Body of pancreas (tissue), 4 donors: ENCODE data around the gene HNRNPUL2. TPM values are rescaled to one million over a fixed set of nuclear protein-coding genes. Genes with fewer than 3 reads are reported as not detected.
"Not testable (repeated sequence)": the region's sequence is repeated elsewhere in the genome, so short reads cannot be mapped to it uniquely, and the experiment has no call there.

ENCODE experiments used
- ATAC-seq: fragments of 150-250 bp; one replicate; pipeline ENCODE4 v1.9.1; 2016
- DNase-seq, 4 donors: peaks; one replicate each; pipeline ENCODE4 v3.0.0-alpha.2; 2019
- H3K27ac ChIP-seq, 4 donors: fragments of 200-600 bp; sonication (generic); 1 replicate in 3 of 4; 2 replicates in 1 of 4; pipeline versions ENCODE4 v1.5.1 to v1.6.1; 2016 to 2019; ENCODE audit warnings: mild to moderate bottlenecking in 1 of 4, mixed read lengths in 1 of 4, moderate library complexity in 1 of 4
- H3K27me3 ChIP-seq, 2 donors: fragments of 200-600 bp; sonication (generic); one replicate each; pipeline ENCODE4 v1.6.0; 2016; ENCODE audit warnings: mild to moderate bottlenecking in 1 of 2
- H3K36me3 ChIP-seq, 2 donors: fragments of 200-600 bp; sonication (generic); replicated peaks in 1 of 2; 2 replicates each; pipeline ENCODE4 v1.5.1; 2016; ENCODE audit warnings: low read depth in 2 of 2; ENCODE audit not compliant: insufficient read depth in 1 of 2
- H3K4me1 ChIP-seq: fragments of 200-600 bp; sonication (generic); one replicate; pipeline ENCODE4 v1.6.0; 2016
- H3K4me3 ChIP-seq, 2 donors: fragments of 200-600 bp; sonication (generic); 1 replicate in 1 of 2; 2 replicates in 1 of 2; pipeline ENCODE4 v1.5.1; 2016 to 2019
- H3K9me3 ChIP-seq, 3 donors: fragments of 200-600 bp; sonication (generic); 1 replicate in 2 of 3; 2 replicates in 1 of 3; pipeline ENCODE4 v1.5.1; 2016
- POLR2A ChIP-seq, 3 donors: fragments of 450-650 bp; IDR thresholded peaks; one replicate each; pipeline ENCODE4 v1.6.1; 2016; ENCODE audit warnings: antibody characterized with exemption in 3 of 3, mild to moderate bottlenecking in 2 of 3
- WGBS, 2 donors: methylation state at CpG; one replicate each; pipeline ENCODE4 v1.1.5; 2017; 5-methylcytosine and 5-hydroxymethylcytosine counted together
- intact Hi-C: fragments of 100-400 bp; cut with DNase I; formaldehyde crosslinking; loops from one replicate; pipeline ENCODE4 v1.15.1; 2023
- total RNA-seq, 2 donors: library from RNA; depleted of rRNA; stranded (reverse); fragments of >200 nt; gene quantifications; one replicate each; pipeline ENCODE4 v1.1.0, GENCODE V29; 2016
- TF ChIP-seq, protein P1 (sequence below), 7 experiments: fragments of 450-650 bp in 4 of 7; fragments of 200-600 bp in 3 of 7; sonication (generic) in 3 of 7; IDR thresholded peaks; one replicate each; pipeline ENCODE4 v1.5.1; 2016 to 2019; ENCODE audit warnings: antibody characterized with exemption in 7 of 7

Gene HNRNPUL2
- total RNA-seq, 2 donors from 2014 or later, result 19.1 to 20.5 TPM

DNA sequence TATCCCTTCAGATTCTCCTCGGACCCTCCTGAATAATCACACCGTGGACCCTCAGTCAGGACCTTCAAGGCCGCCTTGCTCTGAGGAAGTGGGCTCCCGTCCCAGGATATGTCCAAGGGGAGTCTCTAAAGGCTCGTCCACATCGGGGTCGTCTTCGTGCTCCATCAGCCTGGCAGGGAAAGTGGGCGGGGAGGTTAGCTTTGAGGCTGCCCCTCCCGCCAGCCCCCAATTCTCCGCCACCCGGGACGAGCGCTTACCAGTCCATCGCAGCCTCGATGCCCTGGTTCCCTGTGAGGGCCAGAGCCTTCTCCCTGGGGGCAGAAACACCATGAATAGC is 48.9 kb downstream of the HNRNPUL2 start:
- H3K9me3 ChIP-seq, result no peaks in the 10 kb centered on the region
- WGBS, 2 donors, result 2% methylated on average over 8 to 16 of the region's 16 CpGs
- no peak for TF ChIP-seq POLR2A (IDR thresholded peaks at IDR 0.05)
- TF ChIP-seq, protein P1, sequence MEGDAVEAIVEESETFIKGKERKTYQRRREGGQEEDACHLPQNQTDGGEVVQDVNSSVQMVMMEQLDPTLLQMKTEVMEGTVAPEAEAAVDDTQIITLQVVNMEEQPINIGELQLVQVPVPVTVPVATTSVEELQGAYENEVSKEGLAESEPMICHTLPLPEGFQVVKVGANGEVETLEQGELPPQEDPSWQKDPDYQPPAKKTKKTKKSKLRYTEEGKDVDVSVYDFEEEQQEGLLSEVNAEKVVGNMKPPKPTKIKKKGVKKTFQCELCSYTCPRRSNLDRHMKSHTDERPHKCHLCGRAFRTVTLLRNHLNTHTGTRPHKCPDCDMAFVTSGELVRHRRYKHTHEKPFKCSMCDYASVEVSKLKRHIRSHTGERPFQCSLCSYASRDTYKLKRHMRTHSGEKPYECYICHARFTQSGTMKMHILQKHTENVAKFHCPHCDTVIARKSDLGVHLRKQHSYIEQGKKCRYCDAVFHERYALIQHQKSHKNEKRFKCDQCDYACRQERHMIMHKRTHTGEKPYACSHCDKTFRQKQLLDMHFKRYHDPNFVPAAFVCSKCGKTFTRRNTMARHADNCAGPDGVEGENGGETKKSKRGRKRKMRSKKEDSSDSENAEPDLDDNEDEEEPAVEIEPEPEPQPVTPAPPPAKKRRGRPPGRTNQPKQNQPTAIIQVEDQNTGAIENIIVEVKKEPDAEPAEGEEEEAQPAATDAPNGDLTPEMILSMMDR (IDR thresholded peaks at IDR 0.05), result no peak
- H3K27me3 ChIP-seq, result no peaks in the 10 kb centered on the region
- ATAC-seq, result no peak
- peak overlapping the region; percentile 57 to 89 for H3K4me3 ChIP-seq
- DNase-seq, result no peak
- peak overlapping the region; percentile 81 to 92 (median 83) for H3K27ac ChIP-seq
- peaks cover 44% of the 10 kb centered on the region for H3K4me1 ChIP-seq
- intact Hi-C loops, result no loop called here
- H3K36me3 ChIP-seq, result peaks cover 0 to 5% of the 10 kb centered on the region in 2 donors

DNA sequence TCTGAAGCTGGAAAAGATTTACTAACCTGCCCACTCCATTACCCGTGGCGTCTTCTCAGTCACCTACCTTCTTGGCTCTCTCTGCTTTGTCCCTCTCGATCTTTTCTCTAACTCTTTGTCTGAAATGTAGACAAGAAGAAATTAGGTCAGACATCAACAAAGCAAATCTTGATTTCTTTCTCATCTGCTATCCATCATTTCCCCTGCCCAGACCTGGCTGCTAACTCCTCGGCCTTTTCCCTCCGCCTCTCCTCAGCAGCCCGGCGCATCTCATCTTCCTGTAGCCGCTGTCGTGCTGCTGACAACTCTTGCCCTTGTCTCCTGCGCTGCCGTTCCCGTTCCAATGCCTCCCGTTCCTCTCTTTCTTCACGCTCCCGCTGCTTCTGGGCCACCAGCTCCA is 49.5 kb downstream of the HNRNPUL2 start:
- no peaks in the 10 kb centered on the region for H3K9me3 ChIP-seq
- intact Hi-C loops, result no loop called here
- DNase-seq (no peak), ATAC-seq (no peak)
- H3K27me3 ChIP-seq, result no peaks in the 10 kb centered on the region
- 62 to 76% methylated on average over 15 of the region's 15 CpGs for WGBS, 2 donors
- peak overlapping the region in 1 of 4 donors; percentile 82 for H3K27ac ChIP-seq
- H3K4me1 ChIP-seq, result peaks cover 50% of the 10 kb centered on the region
- H3K4me3 ChIP-seq, result peak overlapping the region; percentile 57 to 89
- peaks cover 0 to 5% of the 10 kb centered on the region in 2 donors for H3K36me3 ChIP-seq
- TF ChIP-seq, protein P1 (IDR thresholded peaks at IDR 0.05), result no peak
- TF ChIP-seq POLR2A (IDR thresholded peaks at IDR 0.05), result no peak

DNA sequence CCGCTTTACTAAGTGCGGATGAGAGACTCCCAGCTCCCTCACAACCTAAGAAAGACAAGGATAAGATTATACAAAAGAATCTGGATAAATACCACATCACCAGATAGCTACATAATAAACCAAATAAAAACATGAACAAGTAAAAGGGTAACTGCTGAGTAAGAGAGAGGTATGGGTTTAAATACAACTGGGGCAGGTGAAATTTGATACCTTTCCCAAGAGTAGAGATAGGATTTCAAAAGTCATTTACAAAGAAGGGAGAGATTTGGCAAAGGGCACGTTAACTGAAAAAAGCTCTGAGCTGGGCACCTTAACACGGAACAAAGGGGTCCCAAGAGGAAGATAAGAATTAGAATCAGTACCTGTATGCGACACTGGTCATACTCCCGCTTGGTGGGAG is 50.1 kb downstream of the HNRNPUL2 start:
- DNase-seq, result no peak
- WGBS, 2 donors, result 60 to 64% methylated on average over 6 of the region's 6 CpGs
- intact Hi-C loops, result no loop called here
- ATAC-seq, result no peak
- Histone ChIP-seq H3K4me1 (peaks cover 51% of the 10 kb centered on the region), H3K27me3 (no peaks in the 10 kb centered on the region), H3K9me3 (no peaks in the 10 kb centered on the region), H3K36me3 (peaks cover 0 to 5% of the 10 kb centered on the region in 2 donors), H3K4me3 (no peak overlapping the region), H3K27ac (no peak overlapping the region)
- no peak for TF ChIP-seq POLR2A (IDR thresholded peaks at IDR 0.05)
- TF ChIP-seq, protein P1 (IDR thresholded peaks at IDR 0.05), result no peak

DNA sequence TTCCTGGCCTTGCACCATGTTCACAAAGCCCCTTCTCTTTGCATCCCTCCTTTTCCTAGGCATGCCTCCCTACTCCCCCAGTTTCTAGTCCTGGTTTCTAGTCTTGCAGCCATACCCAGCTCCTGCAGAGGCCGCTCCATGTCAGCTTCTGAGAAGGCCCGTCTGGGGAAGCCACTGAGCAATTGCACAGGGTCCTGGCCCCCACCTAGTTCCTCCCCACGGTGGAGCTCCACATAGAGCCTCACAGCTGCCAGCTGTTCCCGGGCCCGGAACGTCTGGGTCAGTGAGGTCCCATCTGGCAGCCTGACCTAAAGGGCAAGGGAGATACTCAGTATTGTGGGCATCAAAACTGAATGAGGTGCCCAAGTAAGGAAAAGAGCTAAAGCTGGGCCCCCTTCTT is 50.6 kb downstream of the HNRNPUL2 start:
- H3K4me1 ChIP-seq, result peaks cover 51% of the 10 kb centered on the region
- TF ChIP-seq, protein P1 (IDR thresholded peaks at IDR 0.05), result no peak
- TF ChIP-seq POLR2A (IDR thresholded peaks at IDR 0.05), result no peak
- peaks cover 0 to 5% of the 10 kb centered on the region in 2 donors for H3K36me3 ChIP-seq
- no peak overlapping the region for H3K27ac ChIP-seq
- no peak overlapping the region for H3K4me3 ChIP-seq
- no peaks in the 10 kb centered on the region for H3K27me3 ChIP-seq
- DNase-seq (no peak), ATAC-seq (no peak)
- intact Hi-C loops, result no loop called here
- 34 to 41% methylated on average over 3 to 6 of the region's 6 CpGs for WGBS, 2 donors
- H3K9me3 ChIP-seq, result no peaks in the 10 kb centered on the region

DNA sequence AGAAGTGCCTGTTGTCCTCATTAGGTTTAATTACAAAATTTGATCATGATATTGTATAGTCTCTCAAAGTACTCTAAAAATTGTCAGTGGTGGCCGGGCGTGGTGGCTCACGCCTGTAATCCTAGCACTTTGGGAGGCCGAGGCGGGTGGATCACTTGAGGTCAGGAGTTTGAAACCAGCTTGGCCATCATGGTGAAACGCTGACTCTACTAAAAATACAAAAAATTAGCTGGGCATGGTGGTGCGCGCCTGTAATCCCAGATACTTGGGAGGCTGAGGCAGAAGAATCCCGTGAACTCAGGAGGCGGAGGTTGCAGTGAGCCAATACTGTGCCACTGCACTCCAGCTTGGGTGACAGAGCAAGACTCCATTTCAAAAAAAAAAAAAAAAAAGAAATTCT is 51.8 kb downstream of the HNRNPUL2 start:
- H3K27ac ChIP-seq, intact Hi-C loops, DNase-seq, H3K27me3 ChIP-seq, H3K4me3 ChIP-seq, ATAC-seq, H3K36me3 ChIP-seq, H3K9me3 ChIP-seq: not testable (repeated sequence)
- H3K4me1 ChIP-seq, result peaks cover 51% of the 10 kb centered on the region
- 88 to 93% methylated on average over 10 of the region's 10 CpGs for WGBS, 2 donors
